HepG2 (cell line): ENCODE results near the gene THBD. TPM values are rescaled to one million over a fixed set of nuclear protein-coding genes. Genes with fewer than 3 reads are reported as not detected.

Experiments used
- ATAC-seq: fragments of 200-7000 bp; cut with Tn5 transposase; 3 replicates; pipeline ENCODE4 v1.9.1; 2020; ENCODE audit warnings: mild to moderate bottlenecking, moderate library complexity
- BruUV-seq: library from RNA; stranded (reverse); fragments of 400-500 nt; replicated peaks from 2 replicates; lab custom pipeline; 2021; lab: Mats Ljungman, UMichigan
- CTCF ChIA-PET: fragments of 300-600 bp; formaldehyde crosslinking; extraction: SDS; loops from one replicate; lab custom pipeline; 2021; ENCODE audit warnings: low total read pairs, inconsistent platforms, low intra/inter-chr PET ratio; lab: Yijun Ruan, JAX
- POLR2A ChIA-PET: fragments of 350-600 bp; sonication (Branson Sonifier 250); formaldehyde crosslinking; loops from one replicate; lab custom pipeline; 2020; ENCODE audit warnings: antibody characterized with exemption, inconsistent platforms; lab: Yijun Ruan, JAX
- DNase-seq: peaks from one replicate; pipeline ENCODE4 v3.0.0-alpha.2; 2015; ENCODE audit warnings: low spot score
- FAIRE-seq: peaks from 3 replicates; lab custom pipeline; 2011; peaks lifted over from hg19 to GRCh38; lab: Jason Lieb, UNC
- H2AFZ ChIP-seq: one replicate; pipeline ENCODE4 v1.6.1; 2011; ENCODE audit warnings: low read length, inconsistent platforms
- H3K27ac ChIP-seq: fragments of 300-600 bp; 3 replicates; pipeline ENCODE4 v1.8.0; 2011; ENCODE audit warnings: mixed run types, mild to moderate bottlenecking, mixed read lengths, low read length, inconsistent platforms; ENCODE audit not compliant: insufficient read depth; ENCODE audit errors: extremely low read length
- H3K27me3 ChIP-seq, 2 experiments: fragments of 200-600 bp in 1 of 2; 2 replicates in 1 of 2; 3 replicates in 1 of 2; pipeline versions ENCODE4 v1.6.0 to v1.8.0; 2011; ENCODE audit warnings: low read length in 2 of 2, mild to moderate bottlenecking in 2 of 2, moderate library complexity in 2 of 2, inconsistent platforms in 1 of 2; ENCODE audit not compliant: insufficient read depth in 2 of 2, control insufficient read depth in 1 of 2
- H3K36me3 ChIP-seq, 2 experiments: fragments of 200-600 bp in 1 of 2; replicated peaks in 1 of 2; 2 replicates in 1 of 2; 3 replicates in 1 of 2; pipeline versions ENCODE4 v1.5.1 to v1.8.0; 2011; ENCODE audit warnings: low read length in 2 of 2, inconsistent platforms in 1 of 2; ENCODE audit not compliant: insufficient read depth in 2 of 2, control insufficient read depth in 1 of 2
- H3K4me1 ChIP-seq: 2 replicates; pipeline ENCODE4 v1.5.1; 2012; ENCODE audit warnings: low read length, inconsistent platforms; ENCODE audit not compliant: insufficient read depth
- H3K4me2 ChIP-seq: 2 replicates; pipeline ENCODE4 v1.6.0; 2011; ENCODE audit warnings: low read depth, low read length, inconsistent platforms
- H3K4me3 ChIP-seq, 3 experiments: fragments of 200-600 bp in 1 of 3; sonication (generic), shearing (Covaris generic) in 1 of 3; replicated peaks in 1 of 3; 2 replicates each; pipeline ENCODE4 v1.5.1; 2011 to 2016; ENCODE audit warnings: low read length in 3 of 3, inconsistent platforms in 2 of 3, low read depth in 2 of 3, mild to moderate bottlenecking in 2 of 3, control low read depth in 1 of 3, mixed read lengths in 1 of 3; ENCODE audit not compliant: insufficient read depth in 1 of 3
- H3K79me2 ChIP-seq: one replicate; pipeline ENCODE4 v1.6.1; 2011; ENCODE audit warnings: low read length, inconsistent platforms; ENCODE audit not compliant: insufficient read depth
- H3K9ac ChIP-seq: 2 replicates; pipeline ENCODE4 v1.6.0; 2011; ENCODE audit warnings: mild to moderate bottlenecking, low read depth, low read length, inconsistent platforms; ENCODE audit not compliant: insufficient read depth
- H3K9me3 ChIP-seq: 2 replicates; pipeline ENCODE4 v1.5.1; 2012; ENCODE audit warnings: mild to moderate bottlenecking, low read length
- H4K20me1 ChIP-seq: 2 replicates; pipeline ENCODE4 v1.6.0; 2011; ENCODE audit warnings: inconsistent platforms, mild to moderate bottlenecking, low read length, moderate library complexity; ENCODE audit not compliant: insufficient read depth
- DMTF1 ChIP-seq: sonication (generic); formaldehyde crosslinking; IDR thresholded peaks from 2 replicates; pipeline ENCODE4 v1.4.0; 2020; ENCODE audit warnings: mild to moderate bottlenecking, missing genetic modification reagents
- DR1 ChIP-seq: sonication (generic); formaldehyde crosslinking; IDR thresholded peaks from 2 replicates; pipeline ENCODE4 v1.8.0; 2021; ENCODE audit warnings: mild to moderate bottlenecking, missing genetic modification reagents, inconsistent platforms
- FIP1L1 ChIP-seq: fragments of 200-400 bp; formaldehyde crosslinking; IDR thresholded peaks from 2 replicates; pipeline ENCODE4 v1.6.1; 2018; ENCODE audit warnings: low read depth, mild to moderate bottlenecking, low read length, moderate library complexity, borderline replicate concordance; ENCODE audit not compliant: insufficient read depth
- SPEN ChIP-seq: sonication (generic); formaldehyde crosslinking; IDR thresholded peaks from 2 replicates; pipeline ENCODE4 v1.5.1; 2020; ENCODE audit warnings: low read depth, mild to moderate bottlenecking, missing genetic modification reagents
- TCF7 ChIP-seq: sonication (generic); IDR thresholded peaks from 2 replicates; pipeline ENCODE4 v1.6.1; 2016; ENCODE audit warnings: antibody characterized with exemption, low read depth
- ZNF333 ChIP-seq: sonication (generic); formaldehyde crosslinking; IDR thresholded peaks from 2 replicates; pipeline ENCODE4 v1.4.0; 2020; ENCODE audit warnings: mild to moderate bottlenecking, missing genetic modification reagents, borderline replicate concordance
- ZNF572 ChIP-seq: sonication (generic); formaldehyde crosslinking; IDR thresholded peaks from 2 replicates; pipeline ENCODE4 v1.5.1; 2020; ENCODE audit warnings: mild to moderate bottlenecking, missing genetic modification reagents
- ZNF7 ChIP-seq: IDR thresholded peaks from 2 replicates; pipeline ENCODE4 v1.6.1; 2016; ENCODE audit warnings: missing biosample characterization, missing genetic modification reagents
- ZSCAN31 ChIP-seq: sonication (generic); formaldehyde crosslinking; IDR thresholded peaks from 2 replicates; pipeline ENCODE4 v1.5.0; 2020; ENCODE audit warnings: low read depth, mild to moderate bottlenecking, missing genetic modification reagents
- WGBS: methylation state at CpG from one replicate; pipeline ENCODE4 v1.1.6; 2017; ENCODE audit warnings: low lambda C conversion rate; 5-methylcytosine and 5-hydroxymethylcytosine counted together
- in situ Hi-C: cut with HindIII; loops from 2 replicates; pipeline ENCODE4 v1.10.0; 2017; ENCODE audit warnings: low pct_unique_long_range_greater_than_20kb; ENCODE audit not compliant: extremely low pct_ligation_motif_present
- intact Hi-C: fragments of 100-400 bp; cut with micrococcal nuclease; formaldehyde crosslinking; loops from one replicate; pipeline ENCODE4 v1.10.0; 2022; ENCODE audit not compliant: unreplicated experiment
- polyA plus RNA-seq, 8 experiments: library from polyadenylated mRNA; depleted of rRNA in 3 of 8; stranded (reverse) in 7 of 8; unstranded in 1 of 8; fragments of >200 nt; fragmentation: Illumina TruSeq in 4 of 8; extraction: Trizol in 4 of 8; gene quantifications; 2 replicates each; pipeline versions ENCODE4 v1.2.1 to v1.2.3, GENCODE V29; 2011 to 2016; ENCODE audit warnings: low read depth in 4 of 8, missing spikeins in 1 of 8, mixed read lengths in 1 of 8; ENCODE audit not compliant: insufficient read depth in 1 of 8
- total RNA-seq, 5 experiments: library from RNA; depleted of rRNA; stranded (reverse); fragments of >200 nt; fragmentation: Illumina TruSeq; extraction: Trizol; gene quantifications; 2 replicates each; pipeline ENCODE4 v1.2.3, GENCODE V29; 2016; ENCODE audit warnings: low read depth in 1 of 5
- TF ChIP-seq, protein P1 (sequence below): sonication (generic); formaldehyde crosslinking; conservative IDR thresholded peaks from 2 replicates; pipeline ENCODE4 v1.4.0; 2020; ENCODE audit warnings: missing genetic modification reagents
- TF ChIP-seq, protein P2 (sequence below): sonication (generic); formaldehyde crosslinking; IDR thresholded peaks from 2 replicates; pipeline ENCODE4 v1.5.0; 2020; ENCODE audit warnings: missing genetic modification reagents

The THBD gene
- total and polyA plus RNA-seq, 2 of the 13 experiments (the other 11 are each of a cell fraction or from before 2014, with no cell fraction given) = 0.03 TPM; not detected in 1

DNA sequence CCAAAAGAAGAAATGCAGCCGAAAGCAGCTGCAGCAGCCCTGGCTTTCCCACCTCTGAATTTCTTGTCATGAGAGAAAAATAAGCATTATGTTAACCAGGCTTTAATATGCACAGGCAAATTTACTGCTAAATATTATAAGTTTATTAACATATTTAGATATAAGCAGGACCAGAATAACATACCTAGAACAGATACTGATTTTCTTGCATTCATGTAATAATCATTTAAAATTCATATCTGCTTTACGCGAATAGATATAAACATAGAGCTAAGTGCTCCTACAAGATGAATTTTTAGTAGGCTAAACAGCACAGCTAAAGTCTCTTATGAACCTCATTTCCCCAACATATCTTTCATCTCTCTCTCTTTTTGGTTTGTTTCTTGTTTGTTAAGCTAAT lies 21.9 kb upstream of the THBD start (continued):
- TF ChIP-seq FIP1L1 (no peak), ZNF333 (CRISPR knock-in tag) (no peak), ZNF572 (CRISPR knock-in tag) (no peak), SPEN (CRISPR knock-in tag) (no peak), DMTF1 (no peak), DR1 (CRISPR knock-in tag) (no peak), ZSCAN31 (CRISPR knock-in tag) (no peak)
- TF ChIP-seq, protein P1, sequence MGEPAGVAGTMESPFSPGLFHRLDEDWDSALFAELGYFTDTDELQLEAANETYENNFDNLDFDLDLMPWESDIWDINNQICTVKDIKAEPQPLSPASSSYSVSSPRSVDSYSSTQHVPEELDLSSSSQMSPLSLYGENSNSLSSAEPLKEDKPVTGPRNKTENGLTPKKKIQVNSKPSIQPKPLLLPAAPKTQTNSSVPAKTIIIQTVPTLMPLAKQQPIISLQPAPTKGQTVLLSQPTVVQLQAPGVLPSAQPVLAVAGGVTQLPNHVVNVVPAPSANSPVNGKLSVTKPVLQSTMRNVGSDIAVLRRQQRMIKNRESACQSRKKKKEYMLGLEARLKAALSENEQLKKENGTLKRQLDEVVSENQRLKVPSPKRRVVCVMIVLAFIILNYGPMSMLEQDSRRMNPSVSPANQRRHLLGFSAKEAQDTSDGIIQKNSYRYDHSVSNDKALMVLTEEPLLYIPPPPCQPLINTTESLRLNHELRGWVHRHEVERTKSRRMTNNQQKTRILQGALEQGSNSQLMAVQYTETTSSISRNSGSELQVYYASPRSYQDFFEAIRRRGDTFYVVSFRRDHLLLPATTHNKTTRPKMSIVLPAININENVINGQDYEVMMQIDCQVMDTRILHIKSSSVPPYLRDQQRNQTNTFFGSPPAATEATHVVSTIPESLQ = no peak

DNA sequence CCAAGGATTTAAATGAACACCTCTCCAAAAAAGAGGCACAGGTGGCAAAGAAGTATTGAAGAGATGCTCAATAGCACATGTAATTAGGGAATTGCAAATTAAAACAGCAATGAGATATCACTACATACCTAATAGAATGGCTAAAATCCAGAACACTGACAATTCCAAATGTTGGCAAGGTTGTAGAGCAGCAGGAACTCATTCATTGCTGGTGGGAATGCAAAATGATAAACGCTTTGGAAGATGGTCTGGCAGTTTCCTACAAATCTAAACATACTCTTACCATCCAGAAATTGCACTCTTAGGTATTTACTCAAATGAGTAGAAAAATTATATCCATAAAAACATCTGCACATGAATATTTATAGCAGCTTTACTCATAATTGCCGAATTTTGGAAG lies 19.6 kb upstream of the THBD start:
- H3K9me3 ChIP-seq = no peaks in the 10 kb centered on the region
- in situ Hi-C loops (no loop called here), intact Hi-C loops (no loop called here)
- no peak overlapping the region for H3K4me2 ChIP-seq
- no TSS peak for BruUV-seq
- H3K27me3 ChIP-seq = no peaks in the 10 kb centered on the region
- DNase-seq = no peak
- CTCF ChIA-PET = no interaction called here
- TF ChIP-seq ZNF7 (CRISPR knock-in tag) (peak; percentile 92), TCF7 (no peak)
- TF ChIP-seq, protein P2, sequence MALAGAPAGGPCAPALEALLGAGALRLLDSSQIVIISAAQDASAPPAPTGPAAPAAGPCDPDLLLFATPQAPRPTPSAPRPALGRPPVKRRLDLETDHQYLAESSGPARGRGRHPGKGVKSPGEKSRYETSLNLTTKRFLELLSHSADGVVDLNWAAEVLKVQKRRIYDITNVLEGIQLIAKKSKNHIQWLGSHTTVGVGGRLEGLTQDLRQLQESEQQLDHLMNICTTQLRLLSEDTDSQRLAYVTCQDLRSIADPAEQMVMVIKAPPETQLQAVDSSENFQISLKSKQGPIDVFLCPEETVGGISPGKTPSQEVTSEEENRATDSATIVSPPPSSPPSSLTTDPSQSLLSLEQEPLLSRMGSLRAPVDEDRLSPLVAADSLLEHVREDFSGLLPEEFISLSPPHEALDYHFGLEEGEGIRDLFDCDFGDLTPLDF (CRISPR knock-in tag) = no peak
- H3K79me2 ChIP-seq = no peaks in the 10 kb centered on the region
- no peak overlapping the region for H2AFZ ChIP-seq
- no peak for FAIRE-seq
- no peak overlapping the region for H3K4me3 ChIP-seq
- no peaks in the 10 kb centered on the region for H4K20me1 ChIP-seq
- POLR2A ChIA-PET = no interaction called here
- no peak overlapping the region for H3K27ac ChIP-seq
- H3K9ac ChIP-seq = no peak overlapping the region
- no peaks in the 10 kb centered on the region for H3K36me3 ChIP-seq
- 3% methylated on average over 2 of the region's 2 CpGs for WGBS
- peaks cover 15% of the 10 kb centered on the region for H3K4me1 ChIP-seq
- no peak for ATAC-seq
